SK-N-SH (cell line): ENCODE data around the gene GPAT3. TPM values are rescaled to one million over a fixed set of nuclear protein-coding genes. Genes with fewer than 3 reads are reported as not detected.

Experiments
- CTCF ChIA-PET: fragments of 300-600, 350-600 bp; formaldehyde crosslinking; extraction: SDS; loops from one replicate; lab custom pipeline; 2021; lab: Yijun Ruan, JAX
- POLR2A ChIA-PET: fragments of 350-600 bp; sonication (Branson Sonifier 250); formaldehyde crosslinking; extraction: SDS; loops from one replicate; lab custom pipeline; 2020; ENCODE audit warnings: antibody characterized with exemption, inconsistent platforms; lab: Yijun Ruan, JAX
- DNase-seq: peaks from one replicate; pipeline ENCODE4 v3.0.0; 2012
- H2AFZ ChIP-seq: fragments of 200-600 bp; sonication (generic); 2 replicates; pipeline ENCODE4 v1.8.1; 2016; ENCODE audit warnings: antibody characterized with exemption, mild to moderate bottlenecking, low read depth
- H3F3A ChIP-seq: fragments of 200-600 bp; sonication (generic); replicated peaks from 2 replicates; pipeline ENCODE3; 2016; ENCODE audit warnings: antibody characterized with exemption, mild to moderate bottlenecking; ENCODE audit not compliant: insufficient read depth
- H3K27ac ChIP-seq, 2 experiments: fragments of 200-500 bp in 1 of 2; fragments of 200-600 bp in 1 of 2; sonication (Bioruptor generic) in 1 of 2; sonication (generic), shearing (Covaris generic) in 1 of 2; 2 replicates each; pipeline versions ENCODE4 v1.5.1 to v1.6.1; 2014 to 2016; ENCODE audit warnings: low read depth in 2 of 2, inconsistent platforms in 1 of 2, low read length in 1 of 2, mild to moderate bottlenecking in 1 of 2, mixed read lengths in 1 of 2
- H3K27me3 ChIP-seq: fragments of 200-600 bp; sonication (generic), shearing (Covaris generic); 2 replicates; pipeline ENCODE4 v1.6.1; 2016; ENCODE audit warnings: mixed run types; ENCODE audit not compliant: insufficient read depth
- H3K36me3 ChIP-seq, 2 experiments: fragments of 200-500 bp in 1 of 2; fragments of 200-600 bp in 1 of 2; sonication (Bioruptor generic) in 1 of 2; sonication (generic) in 1 of 2; replicated peaks in 1 of 2; 2 replicates each; pipeline versions ENCODE3 to v1.5.1; 2014 to 2016; ENCODE audit warnings: low read length in 1 of 2, mild to moderate bottlenecking in 1 of 2; ENCODE audit not compliant: insufficient read depth in 2 of 2, control insufficient read depth in 1 of 2
- H3K4me1 ChIP-seq, 2 experiments: fragments of 200-500 bp in 1 of 2; fragments of 200-600 bp in 1 of 2; sonication (Bioruptor generic) in 1 of 2; sonication (generic), shearing (Covaris generic) in 1 of 2; 2 replicates each; pipeline versions ENCODE4 v1.5.1 to v1.6.1; 2014 to 2016; ENCODE audit warnings: low read depth in 1 of 2, low read length in 1 of 2, mixed run types in 1 of 2; ENCODE audit not compliant: insufficient read depth in 2 of 2, control insufficient read depth in 1 of 2
- H3K4me2 ChIP-seq: fragments of 200-600 bp; sonication (generic), shearing (Covaris generic); 2 replicates; pipeline ENCODE4 v1.6.1; 2017; ENCODE audit warnings: mixed run types
- H3K4me3 ChIP-seq, 2 experiments: fragments of 200-500 bp in 1 of 2; fragments of 200-600 bp in 1 of 2; sonication (Bioruptor generic) in 1 of 2; sonication (generic), shearing (Covaris generic) in 1 of 2; 2 replicates each; pipeline versions ENCODE4 v1.5.1 to v1.8.1; 2014 to 2016; ENCODE audit warnings: low read depth in 2 of 2, inconsistent platforms in 1 of 2, low read length in 1 of 2, mild to moderate bottlenecking in 1 of 2, mixed read lengths in 1 of 2, moderate library complexity in 1 of 2
- H3K79me2 ChIP-seq: fragments of 200-600 bp; sonication (generic); 2 replicates; pipeline ENCODE4 v1.8.1; 2017; ENCODE audit warnings: mild to moderate bottlenecking; ENCODE audit not compliant: insufficient read depth
- H3K9ac ChIP-seq: fragments of 200-600 bp; sonication (generic); 2 replicates; pipeline ENCODE4 v1.6.1; 2017; ENCODE audit warnings: mixed run types
- H3K9me2 ChIP-seq: fragments of 200-600 bp; sonication (generic); 2 replicates; pipeline ENCODE4 v1.6.1; 2017; ENCODE audit warnings: mixed run types
- H3K9me3 ChIP-seq: fragments of 200-600 bp; sonication (generic); 2 replicates; pipeline ENCODE4 v1.6.1; 2017; ENCODE audit warnings: mixed run types, mild to moderate bottlenecking, moderate library complexity
- H4K20me1 ChIP-seq: fragments of 200-600 bp; sonication (generic); 2 replicates; pipeline ENCODE4 v1.6.1; 2017; ENCODE audit warnings: mild to moderate bottlenecking, mixed run types; ENCODE audit not compliant: insufficient read depth
- CHD2 ChIP-seq: fragments of 150-350 bp; IDR thresholded peaks from 2 replicates; pipeline ENCODE4 v1.6.1; 2018; ENCODE audit warnings: low read length; ENCODE audit not compliant: partially characterized antibody
- EP300 ChIP-seq, 2 experiments: IDR thresholded peaks; 2 replicates each; pipeline versions ENCODE4 v1.4.0 to v1.6.1; 2012; ENCODE audit warnings: borderline replicate concordance in 1 of 2, low read depth in 1 of 2, low read length in 1 of 2
- FOSL2 ChIP-seq: IDR thresholded peaks from 2 replicates; pipeline ENCODE4 v1.4.0; 2012; ENCODE audit warnings: low read depth, mild to moderate bottlenecking, moderate library complexity, borderline replicate concordance
- FOXM1 ChIP-seq: IDR thresholded peaks from 2 replicates; pipeline ENCODE4 v1.4.0; 2012; ENCODE audit warnings: low read depth, mild to moderate bottlenecking
- MXI1 ChIP-seq: IDR thresholded peaks from 2 replicates; pipeline ENCODE4 v1.6.1; 2012; ENCODE audit warnings: mild to moderate bottlenecking, low read depth, low read length, improper control_type of control experiment
- NRF1 ChIP-seq: IDR thresholded peaks from 2 replicates; pipeline ENCODE4 v1.6.1; 2012; ENCODE audit warnings: low read depth, mild to moderate bottlenecking, low read length
- POLR2AphosphoS5 ChIP-seq: IDR thresholded peaks from 2 replicates; pipeline ENCODE4 v1.6.1; 2012; ENCODE audit warnings: low read depth, low read length
- RAD21 ChIP-seq: IDR thresholded peaks from 2 replicates; pipeline ENCODE4 v1.6.1; 2012; ENCODE audit warnings: mild to moderate bottlenecking, low read length
- RCOR1 ChIP-seq: fragments of 150-350 bp; IDR thresholded peaks from 2 replicates; pipeline ENCODE4 v1.6.1; 2017; ENCODE audit warnings: antibody characterized with exemption, low read length
- REST ChIP-seq: IDR thresholded peaks from 2 replicates; pipeline ENCODE4 v1.6.1; 2012; ENCODE audit warnings: mild to moderate bottlenecking, low read depth, low read length, moderate library complexity
- RFX5 ChIP-seq: IDR thresholded peaks from 2 replicates; pipeline ENCODE4 v1.6.1; 2012; ENCODE audit warnings: mild to moderate bottlenecking, improper control_type of control experiment, low read length
- RXRA ChIP-seq: IDR thresholded peaks from 2 replicates; pipeline ENCODE4 v1.4.0; 2012; ENCODE audit warnings: low read depth, mild to moderate bottlenecking, borderline replicate concordance
- SMC3 ChIP-seq: IDR thresholded peaks from 2 replicates; pipeline ENCODE4 v1.6.1; 2012; ENCODE audit warnings: low read depth, low read length, improper control_type of control experiment
- TAF1 ChIP-seq: IDR thresholded peaks from 2 replicates; pipeline ENCODE4 v1.6.1; 2012; ENCODE audit warnings: low read depth, mild to moderate bottlenecking, low read length, moderate library complexity, borderline replicate concordance
- TEAD4 ChIP-seq: IDR thresholded peaks from 2 replicates; pipeline ENCODE4 v1.4.0; 2012; ENCODE audit warnings: mild to moderate bottlenecking, borderline replicate concordance; ENCODE audit not compliant: insufficient read depth
- YY1 ChIP-seq: IDR thresholded peaks from 2 replicates; pipeline ENCODE4 v1.4.0; 2012; ENCODE audit warnings: low read depth, mild to moderate bottlenecking
- WGBS: methylation state at CpG from one replicate; pipeline ENCODE4 v1.1.6; 2017; ENCODE audit warnings: low lambda C conversion rate; 5-methylcytosine and 5-hydroxymethylcytosine counted together
- polyA plus RNA-seq, 3 experiments: library from polyadenylated mRNA; depleted of rRNA; stranded (reverse); fragments of >200 nt; gene quantifications; 2 replicates each; pipeline ENCODE4 v1.2.3, GENCODE V29; 2012
- TF ChIP-seq, protein P1 (sequence below): fragments of 200-600 bp; sonication (generic); IDR thresholded peaks from 2 replicates; pipeline ENCODE4 v1.6.1; 2017; ENCODE audit warnings: antibody characterized with exemption, mild to moderate bottlenecking, moderate library complexity
- TF ChIP-seq, protein P2 (sequence below): IDR thresholded peaks from 2 replicates; pipeline ENCODE4 v1.4.0; 2012; ENCODE audit warnings: low read depth, borderline replicate concordance

The GPAT3 gene
- polyA plus RNA-seq, 1 of the 3 experiments (the other 2 are of a cell fraction), result 0.02 TPM

DNA sequence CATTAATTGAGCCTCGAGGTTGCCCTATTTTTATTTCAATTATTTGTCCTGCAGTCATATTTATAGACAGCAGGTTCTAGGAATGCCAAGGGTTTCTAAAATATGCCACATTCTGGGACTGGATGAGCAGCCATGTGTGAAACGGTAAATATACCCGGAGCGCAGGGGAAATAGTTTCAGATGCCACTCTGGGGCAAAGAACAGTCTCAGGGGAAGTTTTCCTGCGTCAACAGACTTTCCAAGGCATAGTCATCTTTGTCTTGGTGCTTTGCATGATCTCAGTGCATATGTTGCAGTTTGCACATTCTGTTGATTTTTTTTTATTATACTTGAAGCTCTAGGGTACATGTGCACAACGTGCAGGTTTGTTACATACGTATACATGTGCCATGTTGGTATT is 71.0 kb downstream of the GPAT3 start:
- CTCF ChIA-PET, result interaction anchor here (0.5 kb wide), 1 partner anchor 1564 kb away, joined by 3 read pairs; no protein-coding TSS in a partner anchor
- no peak for TF ChIP-seq RXRA
- DNase-seq, result no peak
- no peaks in the 10 kb centered on the region for H3K79me2 ChIP-seq
- no peak overlapping the region for H3K27ac ChIP-seq
- H3K4me2 ChIP-seq, result no peak overlapping the region
- H3K9me3 ChIP-seq, result no peaks in the 10 kb centered on the region; the same call in 1 of the 2 replicates
- no peak overlapping the region for H2AFZ ChIP-seq
- H3K9ac ChIP-seq, result no peak overlapping the region
- POLR2A ChIA-PET, result no interaction called here
- H3K27me3 ChIP-seq, result no peaks in the 10 kb centered on the region; the same call in 1 of the 2 replicates
- H3F3A ChIP-seq, result no peaks in the 10 kb centered on the region
- H3K36me3 ChIP-seq, result no peaks in the 10 kb centered on the region
- no peak overlapping the region for H3K4me3 ChIP-seq
- no peaks in the 10 kb centered on the region for H3K9me2 ChIP-seq
- H3K4me1 ChIP-seq, result no peaks in the 10 kb centered on the region
- no peaks in the 10 kb centered on the region for H4K20me1 ChIP-seq
- WGBS, result 8% methylated on average over 7 of the region's 7 CpGs

GRCh38 chr4:83609365-83609764 is 73.5 kb downstream of the GPAT3 start:
- H3K36me3 ChIP-seq, result no peaks in the 10 kb centered on the region
- H3K9me2 ChIP-seq, result no peaks in the 10 kb centered on the region
- no peak for DNase-seq
- H3K9ac ChIP-seq, result no peak overlapping the region
- no peaks in the 10 kb centered on the region for H3K79me2 ChIP-seq
- H4K20me1 ChIP-seq, result no peaks in the 10 kb centered on the region
- H3K4me2 ChIP-seq, result no peak overlapping the region
- H3K4me1 ChIP-seq, result no peaks in the 10 kb centered on the region
- H3K9me3 ChIP-seq, result no peaks in the 10 kb centered on the region; the same call in 1 of the 2 replicates
- no peak overlapping the region for H3K27ac ChIP-seq
- H3K27me3 ChIP-seq, result no peaks in the 10 kb centered on the region; the same call in 1 of the 2 replicates
- H2AFZ ChIP-seq, result no peak overlapping the region
- no peak overlapping the region for H3K4me3 ChIP-seq
- ChIA-PET CTCF (no interaction called here), POLR2A (no interaction called here)
- TF ChIP-seq RCOR1 (no peak), RAD21 (no peak), RXRA (no peak), FOXM1 (no peak), NRF1 (no peak), SMC3 (no peak), REST (no peak), YY1 (no peak), MXI1 (no peak), TAF1 (no peak), EP300 (IDR thresholded peaks at IDR 0.05; ENCODE audit: borderline replicate concordance in 1 of 2, low read depth in 1 of 2, low read length in 1 of 2) (no peak), TEAD4 (no peak), CHD2 (no peak), RFX5 (no peak), FOSL2 (no peak), POLR2AphosphoS5 (no peak)
- TF ChIP-seq, protein P1, sequence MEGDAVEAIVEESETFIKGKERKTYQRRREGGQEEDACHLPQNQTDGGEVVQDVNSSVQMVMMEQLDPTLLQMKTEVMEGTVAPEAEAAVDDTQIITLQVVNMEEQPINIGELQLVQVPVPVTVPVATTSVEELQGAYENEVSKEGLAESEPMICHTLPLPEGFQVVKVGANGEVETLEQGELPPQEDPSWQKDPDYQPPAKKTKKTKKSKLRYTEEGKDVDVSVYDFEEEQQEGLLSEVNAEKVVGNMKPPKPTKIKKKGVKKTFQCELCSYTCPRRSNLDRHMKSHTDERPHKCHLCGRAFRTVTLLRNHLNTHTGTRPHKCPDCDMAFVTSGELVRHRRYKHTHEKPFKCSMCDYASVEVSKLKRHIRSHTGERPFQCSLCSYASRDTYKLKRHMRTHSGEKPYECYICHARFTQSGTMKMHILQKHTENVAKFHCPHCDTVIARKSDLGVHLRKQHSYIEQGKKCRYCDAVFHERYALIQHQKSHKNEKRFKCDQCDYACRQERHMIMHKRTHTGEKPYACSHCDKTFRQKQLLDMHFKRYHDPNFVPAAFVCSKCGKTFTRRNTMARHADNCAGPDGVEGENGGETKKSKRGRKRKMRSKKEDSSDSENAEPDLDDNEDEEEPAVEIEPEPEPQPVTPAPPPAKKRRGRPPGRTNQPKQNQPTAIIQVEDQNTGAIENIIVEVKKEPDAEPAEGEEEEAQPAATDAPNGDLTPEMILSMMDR, result no peak
- TF ChIP-seq, protein P2, sequence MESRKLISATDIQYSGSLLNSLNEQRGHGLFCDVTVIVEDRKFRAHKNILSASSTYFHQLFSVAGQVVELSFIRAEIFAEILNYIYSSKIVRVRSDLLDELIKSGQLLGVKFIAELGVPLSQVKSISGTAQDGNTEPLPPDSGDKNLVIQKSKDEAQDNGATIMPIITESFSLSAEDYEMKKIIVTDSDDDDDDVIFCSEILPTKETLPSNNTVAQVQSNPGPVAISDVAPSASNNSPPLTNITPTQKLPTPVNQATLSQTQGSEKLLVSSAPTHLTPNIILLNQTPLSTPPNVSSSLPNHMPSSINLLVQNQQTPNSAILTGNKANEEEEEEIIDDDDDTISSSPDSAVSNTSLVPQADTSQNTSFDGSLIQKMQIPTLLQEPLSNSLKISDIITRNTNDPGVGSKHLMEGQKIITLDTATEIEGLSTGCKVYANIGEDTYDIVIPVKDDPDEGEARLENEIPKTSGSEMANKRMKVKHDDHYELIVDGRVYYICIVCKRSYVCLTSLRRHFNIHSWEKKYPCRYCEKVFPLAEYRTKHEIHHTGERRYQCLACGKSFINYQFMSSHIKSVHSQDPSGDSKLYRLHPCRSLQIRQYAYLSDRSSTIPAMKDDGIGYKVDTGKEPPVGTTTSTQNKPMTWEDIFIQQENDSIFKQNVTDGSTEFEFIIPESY, result no peak
- no peaks in the 10 kb centered on the region for H3F3A ChIP-seq
